H9 (cell line): ENCODE data around the gene MNAT1. TPM values are rescaled to one million over a fixed set of nuclear protein-coding genes. Genes with fewer than 3 reads are reported as not detected.

ENCODE experiments used
- DNase-seq: peaks from one replicate; pipeline ENCODE4 v3.0.0-alpha.2; 2017
- H2AFZ ChIP-seq: one replicate; pipeline ENCODE4 v1.6.1; 2013; ENCODE audit warnings: mild to moderate bottlenecking, low read length, control low read depth, moderate library complexity
- H2AK5ac ChIP-seq: 2 replicates; pipeline ENCODE4 v1.6.1; 2013; ENCODE audit warnings: low read length, control low read depth, mixed read lengths; ENCODE audit not compliant: insufficient read length
- H2BK120ac ChIP-seq: one replicate; pipeline ENCODE4 v1.6.1; 2013; ENCODE audit warnings: low read depth, mild to moderate bottlenecking, low read length, control low read depth, inconsistent platforms; ENCODE audit not compliant: poor library complexity, severe bottlenecking
- H2BK12ac ChIP-seq: 2 replicates; pipeline ENCODE4 v1.6.1; 2013; ENCODE audit warnings: low read length, control low read depth, mixed read lengths, low read depth; ENCODE audit not compliant: insufficient read length
- H2BK15ac ChIP-seq: 2 replicates; pipeline ENCODE4 v1.6.1; 2013; ENCODE audit warnings: low read depth, low read length, control low read depth
- H2BK20ac ChIP-seq: one replicate; pipeline ENCODE4 v1.6.1; 2013; ENCODE audit warnings: low read depth, mild to moderate bottlenecking, low read length, control low read depth, inconsistent platforms; ENCODE audit not compliant: poor library complexity, severe bottlenecking
- H2BK5ac ChIP-seq: 2 replicates; pipeline ENCODE4 v1.6.1; 2013; ENCODE audit warnings: low read length, control low read depth, mixed read lengths; ENCODE audit not compliant: insufficient read length
- H3K14ac ChIP-seq: 2 replicates; pipeline ENCODE4 v1.6.1; 2013; ENCODE audit warnings: low read length, control low read depth; ENCODE audit not compliant: insufficient read depth
- H3K18ac ChIP-seq: 2 replicates; pipeline ENCODE4 v1.6.1; 2013; ENCODE audit warnings: low read depth, mild to moderate bottlenecking, mixed read lengths, low read length, control low read depth; ENCODE audit not compliant: insufficient read length
- H3K23ac ChIP-seq: 2 replicates; pipeline ENCODE4 v1.6.1; 2013; ENCODE audit warnings: low read length, control low read depth, mixed read lengths, low read depth; ENCODE audit not compliant: insufficient read length
- H3K23me2 ChIP-seq: 2 replicates; pipeline ENCODE4 v1.6.1; 2013; ENCODE audit warnings: low read depth, mild to moderate bottlenecking, mixed read lengths, low read length, control low read depth; ENCODE audit not compliant: insufficient read length, poor library complexity, severe bottlenecking
- H3K27ac ChIP-seq: 2 replicates; pipeline ENCODE4 v1.5.1; 2013; ENCODE audit warnings: low read length, control low read depth, mixed read lengths, low read depth; ENCODE audit not compliant: insufficient read length
- H3K27me3 ChIP-seq: 2 replicates; pipeline ENCODE4 v1.6.1; 2013; ENCODE audit warnings: low read length, control low read depth, inconsistent platforms; ENCODE audit not compliant: insufficient read depth
- H3K4ac ChIP-seq: 2 replicates; pipeline ENCODE4 v1.6.1; 2013; ENCODE audit warnings: low read depth, mild to moderate bottlenecking, control low read depth, inconsistent platforms, low read length, moderate library complexity
- H3K4me1 ChIP-seq: 2 replicates; pipeline ENCODE4 v1.6.1; 2013; ENCODE audit warnings: low read length, control low read depth, inconsistent platforms; ENCODE audit not compliant: insufficient read depth
- H3K4me2 ChIP-seq: 2 replicates; pipeline ENCODE4 v1.6.1; 2013; ENCODE audit warnings: low read length, control low read depth, mixed read lengths; ENCODE audit not compliant: insufficient read length, insufficient read depth
- H3K56ac ChIP-seq: 2 replicates; pipeline ENCODE4 v1.6.1; 2013; ENCODE audit warnings: low read depth, mild to moderate bottlenecking, mixed read lengths, low read length, control low read depth; ENCODE audit not compliant: insufficient read length
- H3K79me1 ChIP-seq: 2 replicates; pipeline ENCODE4 v1.6.1; 2013; ENCODE audit warnings: low read depth, mild to moderate bottlenecking, moderate library complexity, low read length, control low read depth, inconsistent platforms; ENCODE audit not compliant: insufficient read depth, poor library complexity, severe bottlenecking
- H3K79me2 ChIP-seq: 2 replicates; pipeline ENCODE4 v1.6.1; 2013; ENCODE audit warnings: low read length, control low read depth, inconsistent platforms; ENCODE audit not compliant: insufficient read depth
- H3K9ac ChIP-seq: 2 replicates; pipeline ENCODE4 v1.6.1; 2013; ENCODE audit warnings: low read length, control low read depth, mixed read lengths; ENCODE audit not compliant: insufficient read length; ENCODE audit errors: extremely low read depth
- H3K9me3 ChIP-seq: one replicate; pipeline ENCODE4 v1.6.1; 2013; ENCODE audit warnings: low read depth, low read length, inconsistent platforms; ENCODE audit not compliant: control insufficient read depth
- H3T11ph ChIP-seq: one replicate; pipeline ENCODE4 v1.6.1; 2013; ENCODE audit warnings: mild to moderate bottlenecking, low read length, control low read depth, inconsistent platforms
- H4K20me1 ChIP-seq: one replicate; pipeline ENCODE4 v1.6.1; 2013; ENCODE audit not compliant: control insufficient read depth, insufficient read length, insufficient read depth
- H4K5ac ChIP-seq: 2 replicates; pipeline ENCODE4 v1.6.1; 2013; ENCODE audit warnings: low read depth, mild to moderate bottlenecking, mixed read lengths, low read length, control low read depth; ENCODE audit not compliant: insufficient read length
- H4K8ac ChIP-seq: replicated peaks from 2 replicates; pipeline ENCODE4 v1.6.1; 2013; ENCODE audit warnings: low read length, control low read depth, mixed read lengths, low read depth; ENCODE audit not compliant: insufficient read length
- H4K91ac ChIP-seq: 2 replicates; pipeline ENCODE4 v1.6.1; 2013; ENCODE audit warnings: low read depth, mild to moderate bottlenecking, moderate library complexity, mixed read lengths, low read length, control low read depth; ENCODE audit not compliant: insufficient read length
- H3K27ac Mint-ChIP-seq, 3 experiments: 2 replicates in 2 of 3; 3 replicates in 1 of 3; pipeline ENCODE4 v1.8.0; 2020 to 2021; ENCODE audit warnings: mixed read lengths in 3 of 3, mild to moderate bottlenecking in 1 of 3, moderate library complexity in 1 of 3
- H3K27me3 Mint-ChIP-seq: 2 replicates; pipeline ENCODE4 v1.8.0; 2021; ENCODE audit warnings: low read depth, mild to moderate bottlenecking, moderate library complexity, mixed read lengths
- H3K36me3 Mint-ChIP-seq, 3 experiments: 2 replicates in 2 of 3; 3 replicates in 1 of 3; pipeline ENCODE4 v1.8.0; 2020 to 2021; ENCODE audit warnings: low read depth in 3 of 3, mixed read lengths in 3 of 3; ENCODE audit not compliant: insufficient read depth in 1 of 3
- H3K4me1 Mint-ChIP-seq, 2 experiments: 2 replicates each; pipeline ENCODE4 v1.8.0; 2020; ENCODE audit warnings: mixed read lengths in 2 of 2
- H3K4me3 Mint-ChIP-seq, 2 experiments: 2 replicates in 1 of 2; 3 replicates in 1 of 2; pipeline ENCODE4 v1.8.0; 2020 to 2021; ENCODE audit warnings: mild to moderate bottlenecking in 2 of 2, mixed read lengths in 2 of 2, moderate library complexity in 1 of 2
- H3K9me3 Mint-ChIP-seq, 2 experiments: 2 replicates in 1 of 2; 3 replicates in 1 of 2; pipeline ENCODE4 v1.8.0; 2020; ENCODE audit warnings: mild to moderate bottlenecking in 2 of 2, mixed read lengths in 2 of 2, moderate library complexity in 1 of 2
- WGBS: extraction: QIAGEN DNeasy Blood & Tissue Kit; methylation state at CpG from one replicate; pipeline ENCODE4 v1.1.7; 2013; ENCODE audit warnings: missing lambda C conversion rate, low lambda C conversion rate, mixed read lengths; ENCODE audit not compliant: insufficient read length; ENCODE audit errors: extremely low coverage; 5-methylcytosine and 5-hydroxymethylcytosine counted together
- total RNA-seq: library from RNA; stranded (reverse); gene quantifications from 2 replicates; pipeline ENCODE4 v1.2.1, GENCODE V29; 2021
- TF ChIP-seq, protein P1 (sequence below): fragments of 200-600 bp; sonication (generic); conservative IDR thresholded peaks from 3 replicates; pipeline ENCODE4 v1.8.0; 2021; ENCODE audit warnings: antibody characterized with exemption, mild to moderate bottlenecking

The MNAT1 gene
- total RNA-seq, 1 experiment from 2014 or later, result 43.1 TPM

DNA sequence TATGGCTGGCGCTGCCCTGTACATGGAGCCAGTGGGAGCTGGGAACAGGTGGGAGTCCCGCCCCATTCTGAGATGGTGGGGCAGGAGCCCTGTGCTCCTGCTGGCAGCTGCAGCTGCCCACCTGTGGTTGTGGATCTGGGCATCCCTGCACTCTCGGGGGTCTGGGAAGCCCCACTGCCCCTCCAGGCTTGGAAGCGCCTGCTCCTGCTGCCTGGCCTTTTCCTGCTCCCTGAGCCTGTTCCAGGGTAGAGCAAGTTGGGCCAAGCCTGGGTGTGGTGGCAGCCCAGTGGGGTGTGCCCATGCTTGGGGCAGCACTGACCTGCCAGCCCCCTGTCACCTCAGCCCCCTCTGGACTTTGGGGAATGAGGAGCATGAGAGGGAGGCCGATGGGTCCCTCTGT is 104.0 kb downstream of the MNAT1 start:
- no peaks in the 10 kb centered on the region for H3K79me1 ChIP-seq
- WGBS, result no CpG with 5 or more reads among the region's 5 CpGs
- DNase-seq, result no peak

More for the DNA sequence above, 104.0 kb downstream of the MNAT1 start:
- Mint-ChIP-seq H3K27me3 (no peaks in the 10 kb centered on the region), H3K36me3 (peaks cover 4 to 14% (median 6%) of the 10 kb centered on the region in 3 experiments), H3K9me3 (no peaks in the 10 kb centered on the region), H3K4me3 (no peak overlapping the region), H3K4me1 (no peaks in the 10 kb centered on the region), H3K27ac (no peak overlapping the region; a peak in 1 of 7 replicates)
- no peak overlapping the region for H2AFZ ChIP-seq
- H4K8ac ChIP-seq, result no peak overlapping the region
- no peaks in the 10 kb centered on the region for H3K27me3 ChIP-seq
- TF ChIP-seq, protein P1, sequence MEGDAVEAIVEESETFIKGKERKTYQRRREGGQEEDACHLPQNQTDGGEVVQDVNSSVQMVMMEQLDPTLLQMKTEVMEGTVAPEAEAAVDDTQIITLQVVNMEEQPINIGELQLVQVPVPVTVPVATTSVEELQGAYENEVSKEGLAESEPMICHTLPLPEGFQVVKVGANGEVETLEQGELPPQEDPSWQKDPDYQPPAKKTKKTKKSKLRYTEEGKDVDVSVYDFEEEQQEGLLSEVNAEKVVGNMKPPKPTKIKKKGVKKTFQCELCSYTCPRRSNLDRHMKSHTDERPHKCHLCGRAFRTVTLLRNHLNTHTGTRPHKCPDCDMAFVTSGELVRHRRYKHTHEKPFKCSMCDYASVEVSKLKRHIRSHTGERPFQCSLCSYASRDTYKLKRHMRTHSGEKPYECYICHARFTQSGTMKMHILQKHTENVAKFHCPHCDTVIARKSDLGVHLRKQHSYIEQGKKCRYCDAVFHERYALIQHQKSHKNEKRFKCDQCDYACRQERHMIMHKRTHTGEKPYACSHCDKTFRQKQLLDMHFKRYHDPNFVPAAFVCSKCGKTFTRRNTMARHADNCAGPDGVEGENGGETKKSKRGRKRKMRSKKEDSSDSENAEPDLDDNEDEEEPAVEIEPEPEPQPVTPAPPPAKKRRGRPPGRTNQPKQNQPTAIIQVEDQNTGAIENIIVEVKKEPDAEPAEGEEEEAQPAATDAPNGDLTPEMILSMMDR, result no peak
- H2BK5ac ChIP-seq, result no peak overlapping the region
- H3K4me1 ChIP-seq, result no peaks in the 10 kb centered on the region
- H3K23me2 ChIP-seq, result no peaks in the 10 kb centered on the region
- no peak overlapping the region for H3K4ac ChIP-seq
- no peak overlapping the region for H2BK20ac ChIP-seq
- H3K18ac ChIP-seq, result no peak overlapping the region
- H2BK120ac ChIP-seq, result no peak overlapping the region
- no peak overlapping the region for H2BK12ac ChIP-seq
- no peak overlapping the region for H3K23ac ChIP-seq
- H3K27ac ChIP-seq, result no peak overlapping the region
- no peak overlapping the region for H3K9ac ChIP-seq
- no peak overlapping the region for H3K56ac ChIP-seq
- no peak overlapping the region for H3K4me2 ChIP-seq
- no peak overlapping the region for H2AK5ac ChIP-seq
- H3T11ph ChIP-seq, result no peak overlapping the region
- H2BK15ac ChIP-seq, result no peak overlapping the region
- no peaks in the 10 kb centered on the region for H3K79me2 ChIP-seq
- no peak overlapping the region for H4K5ac ChIP-seq
- H3K14ac ChIP-seq, result no peak overlapping the region
- H3K9me3 ChIP-seq, result no peaks in the 10 kb centered on the region
- H4K20me1 ChIP-seq, result no peaks in the 10 kb centered on the region
- no peak overlapping the region for H4K91ac ChIP-seq
